Body of pancreas (tissue), 4 donors: Measurements from ENCODE around the gene HYI.

Experiments
- POLR2A ChIP-seq, 3 donors: fragments of 450-650 bp; IDR thresholded peaks; one replicate each; pipeline ENCODE4 v1.6.1; 2016; ENCODE audit warnings: antibody characterized with exemption in 3 of 3, mild to moderate bottlenecking in 2 of 3
- TF ChIP-seq, protein P1 (sequence below), 7 experiments: fragments of 450-650 bp in 4 of 7; fragments of 200-600 bp in 3 of 7; sonication (generic) in 3 of 7; IDR thresholded peaks; one replicate each; pipeline ENCODE4 v1.5.1; 2016 to 2019; ENCODE audit warnings: antibody characterized with exemption in 7 of 7

GRCh38 chr1:43405876-43406234 is 47.9 kb downstream of the HYI start:
- TF ChIP-seq, protein P1, sequence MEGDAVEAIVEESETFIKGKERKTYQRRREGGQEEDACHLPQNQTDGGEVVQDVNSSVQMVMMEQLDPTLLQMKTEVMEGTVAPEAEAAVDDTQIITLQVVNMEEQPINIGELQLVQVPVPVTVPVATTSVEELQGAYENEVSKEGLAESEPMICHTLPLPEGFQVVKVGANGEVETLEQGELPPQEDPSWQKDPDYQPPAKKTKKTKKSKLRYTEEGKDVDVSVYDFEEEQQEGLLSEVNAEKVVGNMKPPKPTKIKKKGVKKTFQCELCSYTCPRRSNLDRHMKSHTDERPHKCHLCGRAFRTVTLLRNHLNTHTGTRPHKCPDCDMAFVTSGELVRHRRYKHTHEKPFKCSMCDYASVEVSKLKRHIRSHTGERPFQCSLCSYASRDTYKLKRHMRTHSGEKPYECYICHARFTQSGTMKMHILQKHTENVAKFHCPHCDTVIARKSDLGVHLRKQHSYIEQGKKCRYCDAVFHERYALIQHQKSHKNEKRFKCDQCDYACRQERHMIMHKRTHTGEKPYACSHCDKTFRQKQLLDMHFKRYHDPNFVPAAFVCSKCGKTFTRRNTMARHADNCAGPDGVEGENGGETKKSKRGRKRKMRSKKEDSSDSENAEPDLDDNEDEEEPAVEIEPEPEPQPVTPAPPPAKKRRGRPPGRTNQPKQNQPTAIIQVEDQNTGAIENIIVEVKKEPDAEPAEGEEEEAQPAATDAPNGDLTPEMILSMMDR (IDR thresholded peaks at IDR 0.05) = no peak
- TF ChIP-seq POLR2A (IDR thresholded peaks at IDR 0.05) = no peak
